DMS153 (cell line): ENCODE results near the gene YIPF2.
"Not testable (repeated sequence)": the region's sequence is repeated elsewhere in the genome, so short reads cannot be mapped to it uniquely, and the experiment has no call there.

Experiments used
- DNase-seq: peaks from one replicate; lab custom pipeline; 2025; lab: John Stamatoyannopoulos, UW

Gene YIPF2

DNA sequence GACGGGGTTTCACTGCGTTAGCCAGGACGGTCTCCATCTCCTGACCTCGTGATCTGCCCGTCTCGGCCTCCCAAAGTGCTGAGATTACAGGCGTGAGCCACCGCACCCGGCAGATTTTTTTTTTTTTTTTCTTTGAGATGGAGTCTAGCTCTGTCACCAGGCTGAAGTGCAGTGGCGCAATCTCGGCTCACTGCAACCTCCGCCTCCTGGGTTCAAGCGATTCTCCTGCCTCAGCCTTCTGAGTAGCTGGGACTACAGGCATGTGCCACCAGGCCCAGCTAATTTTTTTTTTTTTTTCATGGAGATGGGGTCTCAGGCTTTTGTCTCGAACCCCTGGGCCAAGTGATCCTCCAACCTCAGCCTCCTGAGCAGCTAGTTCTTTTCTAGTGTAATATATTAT, 13.2 kb upstream of the YIPF2 start:
- not testable (repeated sequence) for DNase-seq

DNA sequence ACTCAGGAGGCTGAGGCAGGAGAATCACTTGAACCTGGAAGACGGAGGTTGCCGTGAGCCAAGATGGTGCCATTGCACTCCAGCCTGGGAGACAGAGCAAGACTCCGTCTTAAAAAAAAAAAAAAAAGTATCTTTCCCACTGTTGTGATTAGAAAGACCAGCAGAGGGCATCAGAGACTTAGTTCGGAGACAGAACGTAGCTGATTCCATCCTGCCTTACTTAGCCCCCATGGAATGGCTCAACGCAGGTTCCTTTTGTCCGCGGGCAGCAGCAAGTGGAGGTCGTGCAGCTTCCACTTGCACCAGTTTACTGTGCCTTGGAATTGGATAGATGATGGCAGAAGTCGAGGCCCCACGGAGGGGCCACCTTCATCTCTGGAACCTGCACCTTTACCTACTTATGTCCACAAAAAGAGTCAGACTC, 8.2 kb upstream of the YIPF2 start:
- peak; percentile 81 for DNase-seq

DNA sequence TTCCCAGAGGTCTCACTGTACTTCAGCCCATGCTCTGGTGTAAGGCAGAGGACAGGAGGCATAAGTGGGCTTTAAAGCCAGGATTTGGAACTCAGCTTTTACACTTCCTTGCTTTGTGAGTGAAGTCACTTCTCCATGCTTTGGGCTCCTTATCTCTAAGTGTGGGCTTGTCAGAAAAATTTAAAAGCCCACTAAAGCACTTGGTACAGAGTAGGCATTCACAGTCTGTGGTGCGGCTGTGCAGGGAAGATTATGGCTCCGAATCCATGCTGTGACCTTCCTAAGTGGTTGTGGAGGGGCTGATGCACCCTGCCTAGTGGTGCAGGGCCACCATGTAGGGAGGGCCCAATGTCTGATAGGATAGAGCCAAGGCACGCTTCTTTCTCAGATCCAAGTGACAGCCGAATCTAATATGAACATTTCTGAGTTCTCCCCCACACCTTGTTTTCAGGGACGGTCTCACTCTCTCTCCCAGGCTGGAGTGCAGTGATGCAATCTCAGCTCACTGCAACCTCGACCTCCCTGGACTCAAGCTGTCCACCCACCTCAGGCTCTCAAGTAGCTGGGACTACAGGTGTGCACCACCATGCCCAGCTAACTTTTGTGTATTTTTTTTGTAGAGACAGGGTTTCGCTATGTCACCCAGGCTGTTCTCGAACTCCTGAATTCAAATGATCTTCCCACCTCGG, 7.1 kb upstream of the YIPF2 start:
- DNase-seq: no peak

DNA sequence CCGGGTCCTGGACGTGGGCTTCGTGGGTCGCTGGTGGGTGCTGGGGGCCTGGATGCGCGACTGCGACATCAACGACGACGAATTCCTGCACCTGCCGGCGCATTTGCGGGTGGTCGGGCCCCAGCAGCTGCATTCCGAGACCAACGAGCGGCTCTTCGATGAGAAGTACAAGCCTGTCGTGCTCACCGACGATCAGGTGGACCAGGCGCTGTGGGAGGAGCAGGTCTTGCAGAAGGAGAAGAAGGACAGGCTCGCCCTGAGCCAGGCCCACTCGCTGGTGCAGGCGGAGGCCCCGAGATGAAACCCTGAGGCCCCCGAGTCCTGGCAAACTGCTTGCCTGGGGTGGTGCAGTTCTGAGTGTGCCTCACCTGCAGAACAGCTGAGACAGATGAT, 959 bp upstream of the YIPF2 start:
- no peak for DNase-seq

GRCh38 chr19:10927730-10928562, 493 bp downstream of the YIPF2 start:
- DNase-seq: no peak

GRCh38 chr19:10924597-10924996, 3.8 kb downstream of the YIPF2 start:
- DNase-seq: no peak

DNA sequence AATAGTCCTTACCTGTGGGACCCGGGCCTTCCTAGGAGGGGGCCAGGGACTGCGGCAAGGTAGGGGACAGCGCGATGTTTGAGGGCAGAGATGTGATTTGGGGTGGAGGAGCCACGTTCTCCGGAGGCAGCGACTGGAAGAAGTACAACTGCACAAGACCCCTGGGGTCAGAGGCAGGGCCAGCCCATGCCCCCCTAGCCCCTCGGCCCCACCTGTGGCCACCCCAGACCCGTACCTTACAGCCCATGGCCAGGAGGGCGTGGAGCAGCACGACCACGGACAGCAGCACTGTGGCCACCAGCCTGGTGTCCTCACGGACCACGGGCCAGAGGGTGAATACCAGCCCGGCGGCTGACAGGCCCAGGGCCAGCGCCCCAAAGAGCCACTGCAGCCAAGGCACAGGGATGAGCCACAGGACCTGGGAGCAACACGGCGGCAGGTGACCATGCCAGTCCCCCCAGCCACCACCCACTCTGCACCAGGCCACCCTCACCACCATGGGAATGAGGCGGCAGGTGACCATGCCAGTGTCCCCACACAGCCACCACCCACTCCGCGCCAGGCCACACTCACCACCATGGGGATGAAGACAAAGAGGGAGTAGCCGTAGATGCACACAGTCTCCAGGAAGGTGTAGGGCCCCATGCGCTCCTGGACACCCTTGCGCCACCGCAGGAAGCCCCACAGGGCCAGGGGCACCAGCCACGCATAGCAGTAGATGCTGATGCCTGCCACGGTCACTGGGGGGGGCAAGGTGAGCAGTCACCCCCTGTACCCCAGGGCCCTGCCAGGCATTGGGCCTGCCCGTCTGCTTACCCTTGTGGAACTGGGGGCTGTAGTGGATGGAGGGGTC, 5.0 kb downstream of the YIPF2 start:
- DNase-seq: no peak

DNA sequence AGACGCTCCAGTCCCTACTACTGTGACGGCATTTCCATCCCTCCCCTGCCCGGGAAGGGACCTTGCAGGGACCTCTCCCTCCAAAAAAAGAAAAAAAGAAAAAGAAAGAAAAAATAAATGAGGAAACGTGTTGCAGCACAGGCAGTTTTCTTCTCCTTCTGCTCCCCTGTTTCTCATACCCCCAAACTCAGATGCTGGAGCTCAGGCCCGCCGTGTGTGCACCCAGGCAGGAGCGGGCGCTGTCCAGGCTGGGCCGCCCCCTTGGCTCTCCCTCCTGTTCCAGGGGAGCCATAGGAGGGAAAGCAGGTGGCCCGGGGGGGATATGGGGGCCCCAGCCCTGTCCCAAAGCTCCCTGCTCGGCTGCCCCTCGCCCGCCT, 5.8 kb downstream of the YIPF2 start:
- DNase-seq: no peak

DNA sequence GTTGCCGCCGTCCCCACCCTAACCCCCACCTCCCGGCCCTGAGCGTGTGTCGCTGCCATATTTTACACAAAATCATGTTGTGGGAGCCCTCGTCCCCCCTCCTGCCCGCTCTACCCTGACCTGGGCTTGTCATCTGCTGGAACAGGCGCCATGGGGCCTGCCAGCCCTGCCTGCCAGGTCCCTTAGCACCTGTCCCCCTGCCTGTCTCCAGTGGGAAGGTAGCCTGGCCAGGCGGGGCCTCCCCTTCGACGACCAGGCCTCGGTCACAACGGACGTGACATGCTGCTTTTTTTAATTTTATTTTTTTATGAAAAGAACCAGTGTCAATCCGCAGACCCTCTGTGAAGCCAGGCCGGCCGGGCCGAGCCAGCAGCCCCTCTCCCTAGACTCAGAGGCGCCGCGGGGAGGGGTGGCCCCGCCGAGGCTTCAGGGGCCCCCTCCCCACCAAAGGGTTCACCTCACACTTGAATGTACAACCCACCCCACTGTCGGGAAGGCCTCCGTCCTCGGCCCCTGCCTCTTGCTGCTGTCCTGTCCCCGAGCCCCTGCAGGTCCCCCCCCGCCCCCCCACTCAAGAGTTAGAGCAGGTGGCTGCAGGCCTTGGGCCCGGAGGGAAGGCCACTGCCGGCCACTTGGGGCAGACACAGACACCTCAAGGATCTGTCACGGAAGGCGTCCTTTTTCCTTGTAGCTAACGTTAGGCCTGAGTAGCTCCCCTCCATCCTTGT, 6.4 kb downstream of the YIPF2 start:
- no peak for DNase-seq

DNA sequence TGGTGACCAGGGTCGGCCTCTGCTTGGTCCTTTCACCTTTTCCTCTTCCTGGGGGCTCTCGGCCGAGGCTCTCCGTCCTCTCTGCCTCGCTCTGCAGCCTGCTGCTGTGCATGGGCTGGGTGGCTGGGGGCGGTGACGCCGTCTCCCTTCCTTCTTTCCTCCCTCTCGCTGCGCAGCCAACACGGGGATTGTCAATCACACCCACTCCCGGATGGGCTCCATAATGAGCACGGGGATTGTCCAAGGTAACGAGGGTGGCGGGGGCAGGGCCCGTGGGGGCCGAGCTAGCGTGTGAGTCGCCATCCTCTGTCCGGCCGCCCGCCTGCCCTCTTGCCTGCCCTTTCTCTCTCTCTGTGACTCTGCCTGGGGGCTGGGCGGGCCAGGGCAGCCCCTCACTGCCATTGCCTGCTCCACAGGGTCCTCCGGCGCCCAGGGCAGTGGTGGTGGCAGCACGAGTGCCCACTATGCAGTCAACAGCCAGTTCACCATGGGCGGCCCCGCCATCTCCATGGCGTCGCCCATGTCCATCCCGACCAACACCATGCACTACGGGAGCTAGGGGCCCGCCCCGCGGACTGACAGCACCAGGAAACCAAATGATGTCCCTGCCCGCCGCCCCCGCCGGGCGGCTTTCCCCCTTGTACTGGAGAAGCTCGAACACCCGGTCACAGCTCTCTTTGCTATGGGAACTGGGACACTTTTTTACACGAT, 7.1 kb downstream of the YIPF2 start:
- no peak for DNase-seq

- DNase-seq: no peak
Observed at GRCh38 chr19:10920781-10921180, 7.7 kb downstream of the YIPF2 start.

GRCh38 chr19:10920288-10920655, 8.2 kb downstream of the YIPF2 start:
- DNase-seq: no peak

GRCh38 chr19:10919352-10920287, 8.8 kb downstream of the YIPF2 start:
- peak; percentile 22 for DNase-seq

DNA sequence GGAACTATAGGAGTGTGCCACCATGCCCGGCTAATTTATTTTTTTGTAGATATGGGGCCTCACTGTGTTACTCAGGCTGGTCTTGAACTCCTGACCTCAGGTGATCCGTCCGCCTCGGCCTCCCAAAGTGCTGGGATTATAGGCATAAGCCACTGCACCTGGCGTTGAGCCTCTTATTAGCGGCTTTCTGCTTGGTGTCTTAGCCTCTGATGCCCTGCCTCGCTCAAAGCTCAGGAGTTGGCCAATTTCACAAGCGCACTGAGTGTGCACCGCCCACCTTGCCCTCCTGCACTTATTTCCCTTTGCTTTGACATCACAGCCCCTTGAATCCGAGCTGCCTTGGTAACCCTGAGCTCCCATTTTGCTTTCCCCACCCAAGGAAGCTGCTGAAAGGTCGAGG, 10.1 kb downstream of the YIPF2 start:
- DNase-seq: no peak

GRCh38 chr19:10916602-10917001, 11.8 kb downstream of the YIPF2 start:
- DNase-seq: no peak

GRCh38 chr19:10915130-10916091, 13.0 kb downstream of the YIPF2 start:
- DNase-seq: no peak

DNA sequence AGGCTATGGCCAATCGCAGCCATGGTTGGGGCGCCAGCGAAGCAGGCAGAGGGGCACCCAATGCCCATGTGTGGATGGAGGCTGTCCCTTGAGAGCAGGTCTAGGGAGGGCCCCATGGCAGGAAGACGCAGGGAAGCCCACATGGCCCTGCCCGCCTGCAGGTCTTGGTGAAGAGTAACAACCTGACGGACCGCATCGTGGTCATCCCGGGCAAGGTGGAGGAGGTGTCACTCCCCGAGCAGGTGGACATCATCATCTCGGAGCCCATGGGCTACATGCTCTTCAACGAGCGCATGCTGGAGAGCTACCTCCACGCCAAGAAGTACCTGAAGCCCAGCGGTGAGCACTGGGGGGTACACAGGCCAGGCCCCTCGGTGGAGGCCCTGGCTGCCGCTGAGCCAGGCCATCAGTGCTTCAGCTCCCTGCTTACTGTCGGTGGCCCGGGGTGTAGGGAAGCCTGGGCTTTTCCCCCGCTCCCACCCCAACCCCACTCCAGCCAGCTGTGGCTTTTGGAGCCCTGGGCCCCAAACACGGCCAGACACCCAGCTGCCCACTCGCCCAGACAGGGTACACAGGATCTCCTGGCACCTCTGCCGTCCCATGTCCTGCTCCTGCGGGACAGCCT, 14.6 kb downstream of the YIPF2 start:
- DNase-seq: no peak

DNA sequence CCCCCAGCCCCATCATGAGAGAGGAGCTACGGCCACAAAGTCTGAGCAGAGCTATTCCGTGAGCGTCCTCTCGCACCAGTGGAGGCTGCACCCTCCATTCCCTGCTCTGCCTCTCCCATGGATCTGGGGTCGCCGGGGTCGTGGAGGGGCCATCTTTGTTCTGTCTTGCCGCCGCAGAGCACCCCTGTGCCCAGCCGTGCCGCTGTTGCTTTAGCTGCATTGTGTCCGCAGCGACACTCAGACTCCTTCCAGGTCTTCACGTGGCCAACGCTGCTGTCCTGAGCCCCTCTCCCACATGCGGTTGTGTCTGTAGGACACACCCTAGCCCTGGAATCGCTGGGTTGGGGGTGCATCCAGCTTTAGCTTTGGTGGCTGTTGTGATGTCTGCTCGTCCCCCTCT, 15.8 kb downstream of the YIPF2 start:
- DNase-seq: no peak
